HEK293 (cell line): ENCODE data around the gene PDE8B.

Source experiments
- BCL11A ChIP-seq: fragments of 450-650 bp; formaldehyde crosslinking; IDR thresholded peaks from 2 replicates; pipeline ENCODE4 v1.5.1; 2016; ENCODE audit warnings: low read depth, missing biosample characterization, missing genetic modification characterization
- OVOL3 ChIP-seq: fragments of 450-650 bp; formaldehyde crosslinking; IDR thresholded peaks from 2 replicates; pipeline ENCODE4 v1.5.1; 2016; ENCODE audit warnings: missing biosample characterization, missing genetic modification characterization
- SP7 ChIP-seq: fragments of 450-650 bp; formaldehyde crosslinking; IDR thresholded peaks from 2 replicates; pipeline ENCODE4 v1.5.1; 2016; ENCODE audit warnings: missing biosample characterization, missing genetic modification characterization
- ZBTB1 ChIP-seq: fragments of 450-650 bp; formaldehyde crosslinking; IDR thresholded peaks from 2 replicates; pipeline ENCODE4 v1.5.1; 2016; ENCODE audit warnings: missing biosample characterization, missing genetic modification characterization
- ZBTB21 ChIP-seq: fragments of 450-650 bp; formaldehyde crosslinking; IDR thresholded peaks from 2 replicates; pipeline ENCODE4 v1.5.1; 2017; ENCODE audit warnings: missing biosample characterization, missing genetic modification characterization
- ZEB2 ChIP-seq: fragments of 450-650 bp; formaldehyde crosslinking; IDR thresholded peaks from 2 replicates; pipeline ENCODE4 v1.5.1; 2016; ENCODE audit warnings: missing biosample characterization, missing genetic modification characterization
- ZNF175 ChIP-seq: fragments of 450-650 bp; formaldehyde crosslinking; IDR thresholded peaks from 2 replicates; pipeline ENCODE4 v1.5.1; 2016; ENCODE audit warnings: missing biosample characterization, missing genetic modification characterization
- ZNF302 ChIP-seq: fragments of 450-650 bp; formaldehyde crosslinking; IDR thresholded peaks from 2 replicates; pipeline ENCODE4 v1.5.1; 2016; ENCODE audit warnings: missing biosample characterization, missing genetic modification characterization, low read depth
- ZNF311 ChIP-seq: fragments of 450-650 bp; formaldehyde crosslinking; IDR thresholded peaks from 2 replicates; pipeline ENCODE4 v1.5.1; 2017; ENCODE audit warnings: missing biosample characterization, missing genetic modification characterization, borderline replicate concordance
- ZNF366 ChIP-seq: fragments of 450-650 bp; formaldehyde crosslinking; conservative IDR thresholded peaks from 2 replicates; pipeline ENCODE4 v1.5.1; 2016; ENCODE audit warnings: missing biosample characterization, missing genetic modification characterization
- ZNF585B ChIP-seq: fragments of 450-650 bp; formaldehyde crosslinking; IDR thresholded peaks from 2 replicates; pipeline ENCODE4 v1.5.1; 2016; ENCODE audit warnings: missing biosample characterization, missing genetic modification characterization
- ZNF623 ChIP-seq: fragments of 450-650 bp; formaldehyde crosslinking; IDR thresholded peaks from 2 replicates; pipeline ENCODE4 v1.5.1; 2016; ENCODE audit warnings: missing biosample characterization, missing genetic modification characterization
- ZNF677 ChIP-seq: fragments of 450-650 bp; IDR thresholded peaks from 2 replicates; pipeline ENCODE4 v1.5.0; 2018; ENCODE audit warnings: missing biosample characterization, mild to moderate bottlenecking, missing genetic modification characterization, moderate library complexity
- ZNF768 ChIP-seq: fragments of 450-650 bp; formaldehyde crosslinking; IDR thresholded peaks from 2 replicates; pipeline ENCODE4 v1.5.1; 2018; ENCODE audit warnings: missing biosample characterization, mild to moderate bottlenecking, missing genetic modification characterization
- ZNF776 ChIP-seq: fragments of 450-650 bp; formaldehyde crosslinking; IDR thresholded peaks from 2 replicates; pipeline ENCODE4 v1.5.0; 2017; ENCODE audit warnings: missing biosample characterization, missing genetic modification characterization, borderline replicate concordance
- ZSCAN16 ChIP-seq: fragments of 450-650 bp; formaldehyde crosslinking; IDR thresholded peaks from 2 replicates; pipeline ENCODE4 v1.5.1; 2016; ENCODE audit warnings: missing biosample characterization, missing genetic modification characterization
- TF ChIP-seq, protein P1 (sequence below): fragments of 450-650 bp; IDR thresholded peaks from 2 replicates; pipeline ENCODE4 v1.5.1; 2018; ENCODE audit warnings: missing biosample characterization, missing genetic modification characterization
- TF ChIP-seq, protein P2 (sequence below): fragments of 450-650 bp; formaldehyde crosslinking; IDR thresholded peaks from 2 replicates; pipeline ENCODE4 v1.5.1; 2016; ENCODE audit warnings: missing biosample characterization, missing genetic modification characterization, borderline replicate concordance
- TF ChIP-seq, protein P3 (sequence below): fragments of 450-650 bp; formaldehyde crosslinking; IDR thresholded peaks from 2 replicates; pipeline ENCODE4 v1.5.1; 2017; ENCODE audit warnings: missing biosample characterization, missing genetic modification characterization
- TF ChIP-seq, protein P4 (sequence below): fragments of 450-650 bp; formaldehyde crosslinking; IDR thresholded peaks from 2 replicates; pipeline ENCODE4 v1.5.1; 2017; ENCODE audit warnings: missing biosample characterization, missing genetic modification characterization
- TF ChIP-seq, protein P5 (sequence below): fragments of 450-650 bp; formaldehyde crosslinking; IDR thresholded peaks from 2 replicates; pipeline ENCODE4 v1.5.1; 2016; ENCODE audit warnings: missing biosample characterization, missing genetic modification characterization
- TF ChIP-seq, protein P6 (sequence below): fragments of 450-650 bp; formaldehyde crosslinking; IDR thresholded peaks from 2 replicates; pipeline ENCODE4 v1.5.1; 2016; ENCODE audit warnings: missing biosample characterization, missing genetic modification characterization
- TF ChIP-seq, protein P7 (sequence below): fragments of 450-650 bp; formaldehyde crosslinking; IDR thresholded peaks from 2 replicates; pipeline ENCODE4 v1.5.1; 2016; ENCODE audit warnings: missing biosample characterization, missing genetic modification characterization
- TF ChIP-seq, protein P8 (sequence below): fragments of 450-650 bp; formaldehyde crosslinking; IDR thresholded peaks from 2 replicates; pipeline ENCODE4 v1.5.1; 2016; ENCODE audit warnings: missing biosample characterization, missing genetic modification characterization

Gene PDE8B

DNA sequence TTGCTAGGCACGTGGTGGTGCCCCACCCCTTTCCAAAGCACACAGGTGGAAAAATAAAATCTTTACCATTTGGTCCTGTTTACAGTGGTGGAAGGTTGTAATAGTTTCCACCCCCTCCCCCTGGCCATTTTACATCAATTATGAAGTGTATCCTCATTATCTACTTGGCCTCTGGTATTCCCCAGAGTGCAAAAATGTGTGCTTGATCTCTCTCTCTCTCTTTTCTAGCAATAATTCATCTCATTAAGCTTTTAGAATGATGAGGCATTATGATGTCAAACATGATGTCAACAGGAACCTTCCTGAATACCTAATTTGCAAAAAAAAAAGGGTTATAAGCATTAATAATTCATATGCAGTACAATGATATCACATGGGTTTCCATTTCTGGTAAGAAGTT lies 3.1 kb downstream of the PDE8B start (continued):
- TF ChIP-seq ZNF311 (tag by site-specific recombination): no peak
- TF ChIP-seq ZNF776 (tag by site-specific recombination): no peak
- 0 out of 2 replicates have a peak, but pooled peaks have one; percentile 23 for TF ChIP-seq BCL11A (tag by site-specific recombination)
- TF ChIP-seq SP7 (tag by site-specific recombination): peak; percentile 25; the same call in 1 of the 2 replicates
- TF ChIP-seq, protein P1, sequence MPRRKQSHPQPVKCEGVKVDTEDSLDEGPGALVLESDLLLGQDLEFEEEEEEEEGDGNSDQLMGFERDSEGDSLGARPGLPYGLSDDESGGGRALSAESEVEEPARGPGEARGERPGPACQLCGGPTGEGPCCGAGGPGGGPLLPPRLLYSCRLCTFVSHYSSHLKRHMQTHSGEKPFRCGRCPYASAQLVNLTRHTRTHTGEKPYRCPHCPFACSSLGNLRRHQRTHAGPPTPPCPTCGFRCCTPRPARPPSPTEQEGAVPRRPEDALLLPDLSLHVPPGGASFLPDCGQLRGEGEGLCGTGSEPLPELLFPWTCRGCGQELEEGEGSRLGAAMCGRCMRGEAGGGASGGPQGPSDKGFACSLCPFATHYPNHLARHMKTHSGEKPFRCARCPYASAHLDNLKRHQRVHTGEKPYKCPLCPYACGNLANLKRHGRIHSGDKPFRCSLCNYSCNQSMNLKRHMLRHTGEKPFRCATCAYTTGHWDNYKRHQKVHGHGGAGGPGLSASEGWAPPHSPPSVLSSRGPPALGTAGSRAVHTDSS (tag by site-specific recombination): no peak
- TF ChIP-seq ZNF677 (tag by site-specific recombination): no peak
- TF ChIP-seq, protein P2, sequence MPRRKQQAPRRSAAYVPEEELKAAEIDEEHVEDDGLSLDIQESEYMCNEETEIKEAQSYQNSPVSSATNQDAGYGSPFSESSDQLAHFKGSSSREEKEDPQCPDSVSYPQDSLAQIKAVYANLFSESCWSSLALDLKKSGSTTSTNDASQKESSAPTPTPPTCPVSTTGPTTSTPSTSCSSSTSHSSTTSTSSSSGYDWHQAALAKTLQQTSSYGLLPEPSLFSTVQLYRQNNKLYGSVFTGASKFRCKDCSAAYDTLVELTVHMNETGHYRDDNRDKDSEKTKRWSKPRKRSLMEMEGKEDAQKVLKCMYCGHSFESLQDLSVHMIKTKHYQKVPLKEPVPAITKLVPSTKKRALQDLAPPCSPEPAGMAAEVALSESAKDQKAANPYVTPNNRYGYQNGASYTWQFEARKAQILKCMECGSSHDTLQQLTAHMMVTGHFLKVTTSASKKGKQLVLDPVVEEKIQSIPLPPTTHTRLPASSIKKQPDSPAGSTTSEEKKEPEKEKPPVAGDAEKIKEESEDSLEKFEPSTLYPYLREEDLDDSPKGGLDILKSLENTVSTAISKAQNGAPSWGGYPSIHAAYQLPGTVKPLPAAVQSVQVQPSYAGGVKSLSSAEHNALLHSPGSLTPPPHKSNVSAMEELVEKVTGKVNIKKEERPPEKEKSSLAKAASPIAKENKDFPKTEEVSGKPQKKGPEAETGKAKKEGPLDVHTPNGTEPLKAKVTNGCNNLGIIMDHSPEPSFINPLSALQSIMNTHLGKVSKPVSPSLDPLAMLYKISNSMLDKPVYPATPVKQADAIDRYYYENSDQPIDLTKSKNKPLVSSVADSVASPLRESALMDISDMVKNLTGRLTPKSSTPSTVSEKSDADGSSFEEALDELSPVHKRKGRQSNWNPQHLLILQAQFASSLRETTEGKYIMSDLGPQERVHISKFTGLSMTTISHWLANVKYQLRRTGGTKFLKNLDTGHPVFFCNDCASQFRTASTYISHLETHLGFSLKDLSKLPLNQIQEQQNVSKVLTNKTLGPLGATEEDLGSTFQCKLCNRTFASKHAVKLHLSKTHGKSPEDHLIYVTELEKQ (tag by site-specific recombination): peak; percentile 72
- TF ChIP-seq ZNF768 (tag by site-specific recombination): no peak
- TF ChIP-seq, protein P3, sequence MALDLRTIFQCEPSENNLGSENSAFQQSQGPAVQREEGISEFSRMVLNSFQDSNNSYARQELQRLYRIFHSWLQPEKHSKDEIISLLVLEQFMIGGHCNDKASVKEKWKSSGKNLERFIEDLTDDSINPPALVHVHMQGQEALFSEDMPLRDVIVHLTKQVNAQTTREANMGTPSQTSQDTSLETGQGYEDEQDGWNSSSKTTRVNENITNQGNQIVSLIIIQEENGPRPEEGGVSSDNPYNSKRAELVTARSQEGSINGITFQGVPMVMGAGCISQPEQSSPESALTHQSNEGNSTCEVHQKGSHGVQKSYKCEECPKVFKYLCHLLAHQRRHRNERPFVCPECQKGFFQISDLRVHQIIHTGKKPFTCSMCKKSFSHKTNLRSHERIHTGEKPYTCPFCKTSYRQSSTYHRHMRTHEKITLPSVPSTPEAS: no peak
- TF ChIP-seq ZNF623 (tag by site-specific recombination): no peak
- TF ChIP-seq ZBTB21 (tag by site-specific recombination): 0 out of 2 replicates have a peak, but pooled peaks have one; percentile 47
- peak; percentile 34; the same call in 1 of the 2 replicates for TF ChIP-seq ZEB2 (tag by site-specific recombination)
- no peak for TF ChIP-seq OVOL3
- no peak for TF ChIP-seq ZNF585B (tag by site-specific recombination)
- TF ChIP-seq, protein P4, sequence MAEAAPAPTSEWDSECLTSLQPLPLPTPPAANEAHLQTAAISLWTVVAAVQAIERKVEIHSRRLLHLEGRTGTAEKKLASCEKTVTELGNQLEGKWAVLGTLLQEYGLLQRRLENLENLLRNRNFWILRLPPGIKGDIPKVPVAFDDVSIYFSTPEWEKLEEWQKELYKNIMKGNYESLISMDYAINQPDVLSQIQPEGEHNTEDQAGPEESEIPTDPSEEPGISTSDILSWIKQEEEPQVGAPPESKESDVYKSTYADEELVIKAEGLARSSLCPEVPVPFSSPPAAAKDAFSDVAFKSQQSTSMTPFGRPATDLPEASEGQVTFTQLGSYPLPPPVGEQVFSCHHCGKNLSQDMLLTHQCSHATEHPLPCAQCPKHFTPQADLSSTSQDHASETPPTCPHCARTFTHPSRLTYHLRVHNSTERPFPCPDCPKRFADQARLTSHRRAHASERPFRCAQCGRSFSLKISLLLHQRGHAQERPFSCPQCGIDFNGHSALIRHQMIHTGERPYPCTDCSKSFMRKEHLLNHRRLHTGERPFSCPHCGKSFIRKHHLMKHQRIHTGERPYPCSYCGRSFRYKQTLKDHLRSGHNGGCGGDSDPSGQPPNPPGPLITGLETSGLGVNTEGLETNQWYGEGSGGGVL (tag by site-specific recombination): peak; percentile 40; the same call in 1 of the 2 replicates
- no peak for TF ChIP-seq ZBTB1
- TF ChIP-seq, protein P5, sequence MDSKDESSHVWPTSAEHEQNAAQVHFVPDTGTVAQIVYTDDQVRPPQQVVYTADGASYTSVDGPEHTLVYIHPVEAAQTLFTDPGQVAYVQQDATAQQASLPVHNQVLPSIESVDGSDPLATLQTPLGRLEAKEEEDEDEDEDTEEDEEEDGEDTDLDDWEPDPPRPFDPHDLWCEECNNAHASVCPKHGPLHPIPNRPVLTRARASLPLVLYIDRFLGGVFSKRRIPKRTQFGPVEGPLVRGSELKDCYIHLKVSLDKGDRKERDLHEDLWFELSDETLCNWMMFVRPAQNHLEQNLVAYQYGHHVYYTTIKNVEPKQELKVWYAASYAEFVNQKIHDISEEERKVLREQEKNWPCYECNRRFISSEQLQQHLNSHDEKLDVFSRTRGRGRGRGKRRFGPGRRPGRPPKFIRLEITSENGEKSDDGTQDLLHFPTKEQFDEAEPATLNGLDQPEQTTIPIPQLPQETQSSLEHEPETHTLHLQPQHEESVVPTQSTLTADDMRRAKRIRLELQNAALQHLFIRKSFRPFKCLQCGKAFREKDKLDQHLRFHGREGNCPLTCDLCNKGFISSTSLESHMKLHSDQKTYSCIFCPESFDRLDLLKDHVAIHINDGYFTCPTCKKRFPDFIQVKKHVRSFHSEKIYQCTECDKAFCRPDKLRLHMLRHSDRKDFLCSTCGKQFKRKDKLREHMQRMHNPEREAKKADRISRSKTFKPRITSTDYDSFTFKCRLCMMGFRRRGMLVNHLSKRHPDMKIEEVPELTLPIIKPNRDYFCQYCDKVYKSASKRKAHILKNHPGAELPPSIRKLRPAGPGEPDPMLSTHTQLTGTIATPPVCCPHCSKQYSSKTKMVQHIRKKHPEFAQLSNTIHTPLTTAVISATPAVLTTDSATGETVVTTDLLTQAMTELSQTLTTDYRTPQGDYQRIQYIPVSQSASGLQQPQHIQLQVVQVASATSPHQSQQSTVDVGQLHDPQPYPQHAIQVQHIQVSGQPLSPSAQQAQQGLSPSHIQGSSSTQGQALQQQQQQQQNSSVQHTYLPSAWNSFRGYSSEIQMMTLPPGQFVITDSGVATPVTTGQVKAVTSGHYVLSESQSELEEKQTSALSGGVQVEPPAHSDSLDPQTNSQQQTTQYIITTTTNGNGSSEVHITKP (tag by site-specific recombination): no peak
- TF ChIP-seq, protein P6, sequence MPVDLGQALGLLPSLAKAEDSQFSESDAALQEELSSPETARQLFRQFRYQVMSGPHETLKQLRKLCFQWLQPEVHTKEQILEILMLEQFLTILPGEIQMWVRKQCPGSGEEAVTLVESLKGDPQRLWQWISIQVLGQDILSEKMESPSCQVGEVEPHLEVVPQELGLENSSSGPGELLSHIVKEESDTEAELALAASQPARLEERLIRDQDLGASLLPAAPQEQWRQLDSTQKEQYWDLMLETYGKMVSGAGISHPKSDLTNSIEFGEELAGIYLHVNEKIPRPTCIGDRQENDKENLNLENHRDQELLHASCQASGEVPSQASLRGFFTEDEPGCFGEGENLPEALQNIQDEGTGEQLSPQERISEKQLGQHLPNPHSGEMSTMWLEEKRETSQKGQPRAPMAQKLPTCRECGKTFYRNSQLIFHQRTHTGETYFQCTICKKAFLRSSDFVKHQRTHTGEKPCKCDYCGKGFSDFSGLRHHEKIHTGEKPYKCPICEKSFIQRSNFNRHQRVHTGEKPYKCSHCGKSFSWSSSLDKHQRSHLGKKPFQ (tag by site-specific recombination): no peak
- TF ChIP-seq, protein P7, sequence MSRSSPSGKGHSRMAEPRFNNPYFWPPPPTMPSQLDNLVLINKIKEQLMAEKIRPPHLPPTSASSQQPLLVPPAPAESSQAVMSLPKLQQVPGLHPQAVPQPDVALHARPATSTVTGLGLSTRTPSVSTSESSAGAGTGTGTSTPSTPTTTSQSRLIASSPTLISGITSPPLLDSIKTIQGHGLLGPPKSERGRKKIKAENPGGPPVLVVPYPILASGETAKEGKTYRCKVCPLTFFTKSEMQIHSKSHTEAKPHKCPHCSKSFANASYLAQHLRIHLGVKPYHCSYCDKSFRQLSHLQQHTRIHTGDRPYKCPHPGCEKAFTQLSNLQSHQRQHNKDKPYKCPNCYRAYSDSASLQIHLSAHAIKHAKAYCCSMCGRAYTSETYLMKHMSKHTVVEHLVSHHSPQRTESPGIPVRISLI (tag by site-specific recombination): 0 out of 2 replicates have a peak, but pooled peaks have one; percentile 8
- TF ChIP-seq, protein P8, sequence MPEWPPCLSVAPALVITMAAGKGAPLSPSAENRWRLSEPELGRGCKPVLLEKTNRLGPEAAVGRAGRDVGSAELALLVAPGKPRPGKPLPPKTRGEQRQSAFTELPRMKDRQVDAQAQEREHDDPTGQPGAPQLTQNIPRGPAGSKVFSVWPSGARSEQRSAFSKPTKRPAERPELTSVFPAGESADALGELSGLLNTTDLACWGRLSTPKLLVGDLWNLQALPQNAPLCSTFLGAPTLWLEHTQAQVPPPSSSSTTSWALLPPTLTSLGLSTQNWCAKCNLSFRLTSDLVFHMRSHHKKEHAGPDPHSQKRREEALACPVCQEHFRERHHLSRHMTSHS (tag by site-specific recombination): no peak
- TF ChIP-seq ZNF175: no peak
- TF ChIP-seq ZSCAN16 (tag by site-specific recombination): no peak
- TF ChIP-seq ZNF302 (tag by site-specific recombination): no peak
- 0 out of 2 replicates have a peak, but pooled peaks have one; percentile 14 for TF ChIP-seq ZNF366
